NK-92 (cell line): ENCODE measurements around the gene DGCR2.
"Not testable (repeated sequence)": the region's sequence is repeated elsewhere in the genome, so short reads cannot be mapped to it uniquely, and the experiment has no call there.

Source experiments
- DNase-seq: peaks from one replicate; lab custom pipeline; 2025; ENCODE audit not compliant: unreplicated experiment; lab: John Stamatoyannopoulos, UW

Gene DGCR2

DNA sequence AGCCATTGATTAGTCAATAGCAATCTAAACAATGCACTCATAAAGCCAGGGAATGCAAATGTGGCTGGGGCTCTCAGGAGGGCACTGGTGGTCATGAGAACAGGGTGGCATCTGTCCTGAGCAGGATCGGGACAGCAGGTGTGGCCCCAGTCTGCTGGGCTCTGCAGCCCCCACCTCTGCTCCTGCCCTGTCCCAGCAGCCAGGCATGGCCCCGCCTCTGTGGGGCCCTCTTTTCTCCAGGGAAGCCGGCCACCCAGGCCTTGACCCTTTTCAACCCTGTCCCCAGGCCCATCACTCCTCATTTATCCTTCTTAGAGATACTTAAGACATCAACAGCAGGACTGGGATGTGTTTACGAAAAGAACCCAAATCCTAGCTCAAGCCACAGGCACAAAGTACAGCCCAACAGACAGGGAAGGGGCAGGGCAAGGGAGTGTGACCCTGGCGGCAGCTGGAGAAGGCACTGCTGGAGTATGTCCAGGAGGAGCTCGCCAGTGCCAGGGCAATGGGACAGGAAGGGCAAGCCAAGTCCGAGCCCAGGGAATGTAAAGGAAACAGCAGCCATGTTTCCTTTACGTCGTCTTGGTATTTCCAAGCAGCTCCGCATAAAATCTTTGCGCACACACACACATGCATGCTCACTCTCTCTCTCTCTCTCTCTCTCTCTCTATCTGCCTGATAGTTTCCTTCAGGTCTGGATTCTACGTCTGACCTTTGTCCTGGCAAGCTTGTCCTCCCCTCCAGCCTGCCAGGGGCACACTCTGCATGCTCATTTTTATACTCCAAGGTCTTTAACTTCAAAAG is 59.9 kb downstream of the DGCR2 start:
- no peak for DNase-seq

DNA sequence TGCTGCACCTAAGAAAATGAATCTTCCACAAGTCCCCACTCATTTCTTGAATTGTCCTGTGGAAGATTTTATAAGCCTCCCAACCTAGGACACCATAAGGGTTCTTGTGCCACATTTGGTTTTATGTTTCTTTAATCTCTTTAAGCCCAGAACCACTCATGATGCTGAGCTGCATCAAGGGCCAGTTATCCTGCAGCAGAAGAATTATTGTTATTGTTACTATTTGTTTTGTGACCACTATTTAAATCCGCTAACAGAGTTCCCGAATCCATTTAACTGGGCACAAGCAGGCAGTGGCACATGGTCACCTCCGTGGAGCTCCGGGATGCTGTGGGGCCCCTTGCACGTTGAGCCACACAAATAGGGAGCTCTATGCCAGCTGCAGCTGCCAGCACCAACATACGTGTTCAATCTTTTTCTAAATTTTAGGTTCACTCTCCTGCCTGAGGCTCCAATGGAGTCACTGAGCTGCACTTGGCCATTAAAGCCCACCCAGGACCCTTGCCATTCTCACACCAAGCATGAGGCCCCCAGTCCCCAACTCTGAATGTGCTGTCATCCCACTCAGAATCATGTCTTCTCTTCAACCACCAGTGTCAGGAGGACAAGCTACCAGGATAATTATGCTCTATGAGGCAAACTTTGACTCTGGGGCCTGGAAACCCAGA is 60.6 kb downstream of the DGCR2 start:
- no peak for DNase-seq

GRCh38 chr22:19060356-19061009 is 61.7 kb downstream of the DGCR2 start:
- DNase-seq: no peak

DNA sequence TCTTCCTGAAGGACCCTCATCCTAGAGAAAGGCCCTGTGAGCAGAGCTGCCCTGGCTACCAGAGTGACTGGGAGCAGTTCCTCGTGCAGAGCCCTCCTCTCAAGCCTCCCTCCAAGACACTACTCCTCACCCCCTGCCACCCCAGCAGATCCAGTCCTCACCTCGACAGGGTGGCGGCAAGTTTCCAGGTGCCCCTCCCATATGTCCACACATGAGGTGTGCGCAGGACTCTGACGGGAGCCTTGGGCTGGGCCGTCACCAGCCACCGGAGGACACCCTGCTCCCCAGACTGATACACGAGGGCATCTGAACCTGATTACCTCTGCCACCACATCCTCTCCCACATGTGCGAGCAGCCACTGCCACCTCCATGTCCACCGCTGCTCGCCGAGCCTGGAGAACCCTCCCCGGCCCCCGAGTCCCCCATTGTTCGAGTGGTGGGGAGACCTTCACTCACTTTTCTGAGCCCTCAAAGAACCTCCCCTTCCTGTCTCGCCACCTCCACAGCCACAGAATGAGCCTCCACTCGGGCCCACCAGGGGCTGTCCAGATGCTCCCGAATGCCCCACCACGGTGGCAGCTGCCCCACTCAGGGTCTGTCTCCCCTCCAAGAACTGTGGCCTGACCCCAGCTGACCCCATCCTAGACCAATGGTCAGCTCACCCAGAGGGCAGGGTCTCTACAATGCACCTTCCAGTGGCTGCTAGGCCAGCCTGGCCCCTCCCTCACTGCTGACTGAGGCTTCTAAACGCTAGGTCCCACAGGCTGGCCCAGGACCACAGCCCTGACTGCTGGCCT is 62.5 kb downstream of the DGCR2 start:
- no peak for DNase-seq

GRCh38 chr22:19058713-19059451 is 63.3 kb downstream of the DGCR2 start:
- DNase-seq: no peak

DNA sequence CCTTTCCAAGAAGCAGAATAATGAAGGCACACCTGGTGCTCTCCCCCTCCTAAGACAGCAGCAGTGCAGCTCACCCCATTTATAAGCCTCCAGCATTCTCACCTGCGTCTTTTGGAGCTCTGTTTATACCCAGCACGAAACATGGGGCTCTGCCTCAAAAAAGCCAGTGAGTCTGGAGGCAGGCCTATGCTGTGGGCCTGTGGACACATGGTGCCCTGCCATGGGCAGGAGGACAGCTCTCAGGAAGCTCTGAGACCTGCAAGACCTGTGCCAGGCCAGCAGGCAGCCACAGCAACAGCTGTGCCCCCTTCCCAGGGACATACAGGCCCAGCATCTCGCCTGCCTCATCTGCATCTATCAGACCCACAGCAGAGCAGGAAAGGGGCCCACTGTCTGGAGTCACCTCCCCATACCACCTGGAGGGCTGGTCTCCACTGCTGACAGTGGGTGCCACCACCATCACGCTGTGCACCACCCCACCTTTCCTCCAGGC is 64.2 kb downstream of the DGCR2 start:
- no peak for DNase-seq

DNA sequence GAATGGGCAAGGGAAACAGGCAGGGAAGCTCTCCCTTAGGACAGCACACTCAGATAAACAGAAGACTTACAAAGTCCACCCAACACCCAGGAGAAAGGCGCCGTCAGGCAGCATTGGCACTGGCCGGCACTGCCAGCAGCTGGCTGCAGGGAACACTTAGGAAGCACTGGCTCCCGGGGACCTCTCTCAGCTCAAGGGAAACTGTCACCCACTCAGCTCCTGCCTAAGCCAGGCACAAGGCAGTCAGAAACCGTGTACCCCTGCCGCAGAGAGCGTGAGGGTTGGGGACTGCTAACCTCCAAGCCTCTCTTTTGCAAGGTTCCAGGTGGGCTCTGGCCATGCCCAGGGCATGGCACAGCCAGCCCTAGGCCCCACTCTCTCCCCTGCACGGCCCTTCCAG is 64.7 kb downstream of the DGCR2 start:
- no peak for DNase-seq

- no peak for DNase-seq
Observed at GRCh38 chr22:19056951-19057401, 65.2 kb downstream of the DGCR2 start.

GRCh38 chr22:19055801-19056200 is 66.4 kb downstream of the DGCR2 start:
- no peak for DNase-seq

GRCh38 chr22:19052941-19053541 is 69.2 kb downstream of the DGCR2 start:
- no peak for DNase-seq

DNA sequence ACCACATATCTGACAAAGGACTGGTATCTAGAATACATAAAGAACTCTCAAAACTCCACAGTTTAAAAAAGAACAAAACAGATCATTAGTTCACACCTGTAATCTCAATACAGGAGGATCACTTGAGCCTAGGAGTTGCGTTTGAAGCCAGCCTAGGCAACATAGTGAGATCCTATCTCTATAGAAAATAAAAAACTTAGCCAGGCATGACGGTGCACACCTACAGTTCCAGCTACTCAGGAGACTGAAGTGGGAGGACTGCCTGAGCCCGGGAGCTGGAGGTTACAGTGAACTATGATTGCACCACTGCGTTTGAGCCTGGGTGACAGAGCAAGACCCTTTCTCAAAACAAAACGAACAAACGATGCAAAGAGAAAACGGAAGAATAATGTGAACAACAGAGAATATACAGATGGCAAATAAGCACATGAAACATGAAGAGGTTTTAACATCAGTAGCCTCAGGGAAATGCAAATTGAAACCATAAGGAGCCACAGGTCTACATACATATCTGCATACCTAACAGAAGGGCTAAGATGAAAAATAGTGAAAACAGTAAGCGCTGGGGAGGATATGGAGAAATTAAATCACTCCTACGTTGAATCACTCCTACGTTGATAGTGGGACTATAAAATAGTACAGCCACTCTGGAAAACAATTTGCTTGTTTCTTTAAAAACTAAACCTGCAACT is 70.7 kb downstream of the DGCR2 start:
- no peak for DNase-seq

DNA sequence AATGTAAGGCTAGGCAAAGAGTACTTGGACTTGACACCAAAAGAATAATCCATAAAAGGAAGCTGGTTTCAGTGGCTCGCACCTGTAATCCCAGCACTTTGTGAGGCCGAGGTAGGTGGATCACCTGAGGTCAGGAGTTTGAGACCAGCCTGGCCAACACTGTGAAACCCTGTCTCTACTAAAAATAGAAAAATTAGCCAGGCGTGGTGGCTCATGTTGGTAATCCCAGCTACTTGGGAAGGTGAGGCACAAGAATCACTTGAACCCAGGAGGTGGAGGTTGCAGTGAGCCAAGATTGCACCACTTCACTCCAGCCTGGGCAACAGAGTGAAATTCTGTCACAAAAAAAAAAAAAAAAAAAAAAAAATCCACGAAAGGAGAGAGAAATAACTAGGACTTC is 71.4 kb downstream of the DGCR2 start:
- DNase-seq: not testable (repeated sequence)

- no peak for DNase-seq
Observed at GRCh38 chr22:19050117-19050516, 72.1 kb downstream of the DGCR2 start.

DNA sequence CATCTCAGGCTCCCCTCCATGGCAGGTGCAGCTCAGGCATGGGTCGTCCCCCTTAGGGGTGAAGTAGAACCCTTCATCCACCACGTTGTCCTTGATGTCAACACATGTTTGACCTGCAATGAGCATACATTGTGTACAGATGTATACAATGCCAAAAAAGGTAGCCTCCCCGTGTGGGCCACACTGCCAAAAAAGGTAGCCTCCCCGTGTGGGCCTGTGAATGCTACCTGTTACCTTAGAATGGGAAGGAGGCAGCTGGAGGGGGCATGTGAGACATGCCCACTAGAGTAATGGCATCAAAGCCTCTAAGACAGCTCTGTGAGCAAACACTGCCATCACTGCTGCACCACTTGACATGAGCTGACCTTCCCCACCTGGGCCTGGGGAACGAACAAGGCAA is 73.7 kb downstream of the DGCR2 start:
- no peak for DNase-seq

- DNase-seq: no peak
Observed at GRCh38 chr22:19047993-19048392, 74.2 kb downstream of the DGCR2 start.

DNA sequence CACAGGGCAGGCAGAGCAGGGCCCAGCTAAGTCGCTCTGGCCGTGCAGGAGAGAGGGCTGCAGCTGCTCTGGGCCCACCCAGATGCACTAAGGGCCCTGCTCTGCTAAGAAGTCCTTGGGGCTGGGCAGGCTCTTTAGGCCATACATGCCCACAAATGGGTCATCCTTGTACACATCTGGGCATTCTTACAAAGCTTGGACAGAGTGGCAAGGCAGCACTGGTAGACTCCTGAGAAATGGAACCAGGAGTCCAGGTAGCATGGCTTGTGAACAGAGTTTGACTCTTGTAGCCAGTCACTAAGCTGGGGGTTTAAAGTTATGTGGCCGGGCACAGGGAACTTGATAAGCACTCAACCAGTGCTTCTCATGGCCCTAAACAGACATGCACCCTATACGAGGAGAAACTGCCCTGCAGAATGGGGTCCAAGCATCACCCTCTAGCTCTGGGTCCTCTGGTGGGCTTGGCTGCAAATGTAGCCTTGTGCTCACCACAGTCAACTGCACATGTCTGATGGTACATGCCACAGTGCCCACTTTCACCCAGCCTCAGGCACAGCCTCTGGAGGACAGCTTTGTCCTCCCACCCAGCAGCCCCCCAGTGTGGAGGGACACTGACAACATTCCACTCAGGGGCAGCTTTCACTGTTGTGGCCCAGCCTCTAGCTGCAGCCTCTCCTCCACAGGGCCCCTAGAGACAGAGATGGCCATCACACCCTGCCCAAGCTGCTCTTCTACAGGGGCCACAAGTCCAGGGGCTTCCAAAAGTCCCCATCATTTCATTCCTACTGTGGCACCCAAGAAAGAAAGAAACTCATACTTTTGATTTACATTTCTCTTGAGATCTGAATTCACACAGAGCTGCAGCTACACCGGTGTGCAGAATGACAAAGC is 75.2 kb downstream of the DGCR2 start:
- DNase-seq: no peak

GRCh38 chr22:19046287-19046686 is 75.9 kb downstream of the DGCR2 start:
- DNase-seq: no peak

DNA sequence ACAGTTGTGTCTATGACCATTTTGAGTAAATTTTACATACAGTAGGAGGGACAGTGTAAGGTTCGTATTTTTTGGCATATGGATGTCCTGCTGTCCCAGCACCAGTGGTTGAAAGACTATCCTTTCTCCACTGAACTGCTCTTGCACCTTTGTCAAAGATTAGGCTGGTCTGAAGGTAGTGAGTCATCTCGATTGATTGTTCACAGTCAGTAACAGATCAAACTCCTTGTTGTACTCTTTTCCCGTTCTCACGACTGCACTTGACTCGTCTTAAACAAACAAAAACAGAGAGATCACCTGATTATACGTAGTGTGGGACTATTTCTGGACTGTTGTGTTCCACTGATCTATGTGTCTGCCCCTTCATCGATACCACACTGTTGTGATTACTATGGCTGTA is 77.1 kb downstream of the DGCR2 start:
- no peak for DNase-seq
